Esophagus squamous epithelium (tissue), 5 donors: ENCODE data around the gene CEP135. TPM values are rescaled to one million over a fixed set of nuclear protein-coding genes. Genes with fewer than 3 reads are reported as not detected.

Experiments used
- DNase-seq: peaks from one replicate; lab custom pipeline; 2025; lab: John Stamatoyannopoulos, UW
- H3K27ac ChIP-seq, 4 donors: fragments of 200-600 bp; sonication (generic); one replicate each; pipeline ENCODE4 v1.5.1; 2016 to 2019; ENCODE audit warnings: mild to moderate bottlenecking in 1 of 4
- H3K27me3 ChIP-seq, 4 donors: fragments of 200-600 bp; sonication (generic); 1 replicate in 3 of 4; 2 replicates in 1 of 4; pipeline versions ENCODE4 v1.5.1 to v1.6.0; 2017 to 2021; ENCODE audit warnings: antibody characterized with exemption in 1 of 4
- H3K36me3 ChIP-seq, 3 donors: fragments of 200-600 bp; sonication (generic); one replicate each; pipeline ENCODE4 v1.5.1; 2016 to 2019
- H3K4me1 ChIP-seq, 3 donors: fragments of 200-600 bp; sonication (generic); one replicate each; pipeline ENCODE4 v1.5.1; 2017 to 2019
- H3K4me3 ChIP-seq, 4 donors: fragments of 200-600 bp; sonication (generic); 1 replicate in 3 of 4; 2 replicates in 1 of 4; pipeline ENCODE4 v1.5.1; 2016 to 2019; ENCODE audit warnings: mild to moderate bottlenecking in 2 of 4, moderate library complexity in 1 of 4
- H3K9me3 ChIP-seq, 3 donors: fragments of 200-600 bp; sonication (generic); one replicate each; pipeline ENCODE4 v1.5.1; 2016 to 2019
- CTCF ChIP-seq, 6 experiments: fragments of 450-650 bp in 4 of 6; fragments of 200-600 bp in 2 of 6; sonication (generic) in 2 of 6; IDR thresholded peaks; one replicate each; pipeline ENCODE4 v1.5.1; 2016 to 2019; ENCODE audit warnings: antibody characterized with exemption in 6 of 6, mild to moderate bottlenecking in 4 of 6, moderate library complexity in 4 of 6
- POLR2A ChIP-seq, 4 donors: fragments of 450-650 bp; IDR thresholded peaks; one replicate each; pipeline ENCODE4 v1.6.1; 2017; ENCODE audit warnings: antibody characterized with exemption in 4 of 4, mild to moderate bottlenecking in 4 of 4, moderate library complexity in 3 of 4
- WGBS, 2 donors: methylation state at CpG; one replicate each; pipeline ENCODE4 v1.1.5; 2018; 5-methylcytosine and 5-hydroxymethylcytosine counted together
- intact Hi-C: fragments of 100-400 bp; cut with DNase I; formaldehyde crosslinking; loops from one replicate; pipeline ENCODE4 v1.15.0; 2022
- total RNA-seq, 4 donors: library from RNA; depleted of rRNA; stranded (reverse); fragments of >200 nt; gene quantifications; one replicate each; pipeline ENCODE4 v1.1.0, GENCODE V29; 2016
- donor health status: DM: yes; HTN: yes; CAD: no.

The CEP135 gene
- total RNA-seq, 4 donors from 2014 or later, result 2.3 to 8.4 (median 5.2) TPM

GRCh38 chr4:55947912-55948725 lies 626 bp upstream of the CEP135 start:
- intact Hi-C loops, result no loop called here
- 1 to 2% methylated on average over 15 to 19 of the region's 19 CpGs for whole genome bisulfite sequencing, 2 donors
- Histone ChIP-seq H3K4me3 (peak overlapping the region; percentile 60 to 90 (median 86)), H3K27me3 (no peaks in the 10 kb centered on the region), H3K27ac (peak overlapping the region; percentile 86 to 94 (median 90)), H3K4me1 (peaks cover 0 to 38% (median 26%) of the 10 kb centered on the region in 3 donors), H3K9me3 (no peaks in the 10 kb centered on the region), H3K36me3 (peaks cover 0 to 11% (median 0%) of the 10 kb centered on the region in 3 donors)
- TF ChIP-seq POLR2A (IDR thresholded peaks at IDR 0.05), result no peak
- no peak for TF ChIP-seq CTCF (IDR thresholded peaks at IDR 0.05)
- no peak for DNase-seq

GRCh38 chr4:55949482-55949802 lies 697 bp downstream of the CEP135 start:
- H3K36me3 ChIP-seq, result peaks cover 0 to 17% (median 0%) of the 10 kb centered on the region in 3 donors
- H3K4me3 ChIP-seq, result peak overlapping the region; percentile 60 to 90 (median 86)
- no peaks in the 10 kb centered on the region for H3K27me3 ChIP-seq
- no peak for DNase-seq
- intact Hi-C loops, result no loop called here
- H3K27ac ChIP-seq, result peak overlapping the region; percentile 86 to 94 (median 90)
- H3K9me3 ChIP-seq, result no peaks in the 10 kb centered on the region
- TF ChIP-seq CTCF (IDR thresholded peaks at IDR 0.05) (no peak), POLR2A (IDR thresholded peaks at IDR 0.05) (no peak)
- peaks cover 0 to 38% (median 26%) of the 10 kb centered on the region in 3 donors for H3K4me1 ChIP-seq
- 0 to 10% methylated on average over 3 of the region's 3 CpGs for WGBS, 2 donors

- no peak for DNase-seq
- Histone ChIP-seq H3K36me3 (peaks cover 0 to 36% (median 0%) of the 10 kb centered on the region in 3 donors), H3K9me3 (no peaks in the 10 kb centered on the region), H3K4me1 (peaks cover 0 to 38% (median 26%) of the 10 kb centered on the region in 3 donors), H3K27ac (no peak overlapping the region), H3K27me3 (no peaks in the 10 kb centered on the region), H3K4me3 (no peak overlapping the region)
- intact Hi-C loops, result no loop called here
- WGBS, 2 donors, result 97 to 99% methylated on average over 5 of the region's 5 CpGs
- no peak for TF ChIP-seq POLR2A (IDR thresholded peaks at IDR 0.05)
Measured at GRCh38 chr4:55951191-55951922, 2.6 kb downstream of the CEP135 start.

GRCh38 chr4:55955710-55956109 lies 7.0 kb downstream of the CEP135 start:
- H3K36me3 ChIP-seq, result peaks cover 0 to 68% (median 0%) of the 10 kb centered on the region in 3 donors

GRCh38 chr4:55959655-55960054 lies 10.9 kb downstream of the CEP135 start:
- H3K27me3 ChIP-seq, result no peaks in the 10 kb centered on the region
- no peak overlapping the region for H3K27ac ChIP-seq
- intact Hi-C loops, result no loop called here
- no peaks in the 10 kb centered on the region for H3K9me3 ChIP-seq
- H3K4me1 ChIP-seq, result no peaks in the 10 kb centered on the region
- TF ChIP-seq CTCF (IDR thresholded peaks at IDR 0.05) (no peak), POLR2A (IDR thresholded peaks at IDR 0.05) (no peak)
- DNase-seq, result no peak
- H3K4me3 ChIP-seq, result no peak overlapping the region
- H3K36me3 ChIP-seq, result peaks cover 0 to 82% (median 0%) of the 10 kb centered on the region in 3 donors

More at GRCh38 chr4:55955710-55956109, 7.0 kb downstream of the CEP135 start:
- 71 to 96% methylated on average over 1 of the region's 1 CpG for WGBS, 2 donors
- Histone ChIP-seq H3K9me3 (no peaks in the 10 kb centered on the region), H3K27me3 (no peaks in the 10 kb centered on the region), H3K27ac (no peak overlapping the region), H3K4me3 (no peak overlapping the region), H3K4me1 (peaks cover 0 to 2% (median 0%) of the 10 kb centered on the region in 3 donors)
- TF ChIP-seq POLR2A (IDR thresholded peaks at IDR 0.05), result no peak
- no peak for TF ChIP-seq CTCF (IDR thresholded peaks at IDR 0.05)
- intact Hi-C loops, result no loop called here
- no peak for DNase-seq
